Mesenchymal stem cell (in vitro differentiated cells and primary cell): ENCODE results near the gene MRPS2.

Experiments used
- DNase-seq: peaks from one replicate; pipeline ENCODE4 v3.0.0-alpha.2; 2013
- H2AFZ ChIP-seq: one replicate; pipeline ENCODE4 v1.6.1; 2013; ENCODE audit warnings: low read depth, mild to moderate bottlenecking, control low read depth, inconsistent platforms, low read length, moderate library complexity
- H2AK5ac ChIP-seq: 2 replicates; pipeline ENCODE4 v1.6.1; 2013; ENCODE audit warnings: low read length, moderate library complexity, mild to moderate bottlenecking, inconsistent platforms; ENCODE audit not compliant: severe bottlenecking
- H2BK120ac ChIP-seq: one replicate; pipeline ENCODE4 v1.6.1; 2013; ENCODE audit warnings: low read depth, mild to moderate bottlenecking, inconsistent platforms, low read length, moderate library complexity
- H2BK12ac ChIP-seq, 2 experiments: one replicate each; pipeline ENCODE4 v1.6.1; 2013; ENCODE audit warnings: inconsistent platforms in 2 of 2, low read length in 2 of 2, mild to moderate bottlenecking in 2 of 2, moderate library complexity in 2 of 2, control low read depth in 1 of 2
- H2BK15ac ChIP-seq: one replicate; pipeline ENCODE4 v1.6.1; 2013; ENCODE audit warnings: mild to moderate bottlenecking, low read depth, inconsistent platforms; ENCODE audit not compliant: poor library complexity, severe bottlenecking
- H2BK5ac ChIP-seq: 2 replicates; pipeline ENCODE4 v1.6.1; 2013; ENCODE audit warnings: low read depth, mild to moderate bottlenecking, low read length, control low read depth, inconsistent platforms; ENCODE audit not compliant: poor library complexity, severe bottlenecking
- H3K14ac ChIP-seq, 2 experiments: one replicate each; pipeline ENCODE4 v1.6.1; 2013; ENCODE audit warnings: inconsistent platforms in 2 of 2, low read length in 2 of 2, control low read depth in 1 of 2, mild to moderate bottlenecking in 1 of 2, moderate library complexity in 1 of 2
- H3K18ac ChIP-seq, 2 experiments: one replicate each; pipeline ENCODE4 v1.6.1; 2013; ENCODE audit warnings: inconsistent platforms in 2 of 2, low read length in 2 of 2, control low read depth in 1 of 2, low read depth in 1 of 2, mild to moderate bottlenecking in 1 of 2
- H3K23ac ChIP-seq, 2 experiments: one replicate each; pipeline ENCODE4 v1.6.1; 2013; ENCODE audit warnings: inconsistent platforms in 2 of 2, low read length in 2 of 2, mild to moderate bottlenecking in 2 of 2, moderate library complexity in 2 of 2, control low read depth in 1 of 2
- H3K27ac ChIP-seq: 2 replicates; pipeline ENCODE4 v1.5.1; 2013; ENCODE audit warnings: mild to moderate bottlenecking, moderate library complexity, low read length, control low read depth, inconsistent platforms; ENCODE audit not compliant: poor library complexity, severe bottlenecking
- H3K27me3 ChIP-seq, 2 experiments: 2 replicates each; pipeline versions ENCODE4 v1.6.1 to v1.7.0; 2013; ENCODE audit warnings: low read length in 2 of 2, mild to moderate bottlenecking in 2 of 2, moderate library complexity in 2 of 2, control low read depth in 1 of 2, inconsistent platforms in 1 of 2; ENCODE audit not compliant: control insufficient read depth in 1 of 2, insufficient read depth in 1 of 2
- H3K36me3 ChIP-seq, 2 experiments: 2 replicates each; pipeline versions ENCODE4 v1.6.1 to v1.7.0; 2013; ENCODE audit warnings: low read length in 2 of 2, control low read depth in 1 of 2, inconsistent platforms in 1 of 2, low read depth in 1 of 2, mild to moderate bottlenecking in 1 of 2; ENCODE audit not compliant: insufficient read depth in 2 of 2, control insufficient read depth in 1 of 2
- H3K4ac ChIP-seq, 2 experiments: one replicate each; pipeline ENCODE4 v1.6.1; 2013; ENCODE audit warnings: inconsistent platforms in 2 of 2, low read length in 2 of 2, mild to moderate bottlenecking in 2 of 2, moderate library complexity in 2 of 2, control low read depth in 1 of 2, low read depth in 1 of 2
- H3K4me1 ChIP-seq: 2 replicates; pipeline ENCODE4 v1.6.1; 2013; ENCODE audit warnings: low read depth, low read length, control low read depth; ENCODE audit not compliant: control insufficient read depth, insufficient read depth
- H3K4me2 ChIP-seq: 2 replicates; pipeline ENCODE4 v1.6.1; 2013; ENCODE audit warnings: low read length, mild to moderate bottlenecking, inconsistent platforms; ENCODE audit not compliant: poor library complexity, severe bottlenecking
- H3K4me3 ChIP-seq, 2 experiments: 2 replicates each; pipeline versions ENCODE4 v1.5.1 to v1.7.0; 2013; ENCODE audit warnings: low read length in 2 of 2, mild to moderate bottlenecking in 2 of 2, control low read depth in 1 of 2, low read depth in 1 of 2; ENCODE audit not compliant: insufficient read depth in 1 of 2
- H3K79me1 ChIP-seq: replicated peaks from 2 replicates; pipeline ENCODE4 v1.6.1; 2013; ENCODE audit warnings: mild to moderate bottlenecking, control low read depth, low read length, inconsistent platforms; ENCODE audit not compliant: poor library complexity, severe bottlenecking
- H3K9ac ChIP-seq: 2 replicates; pipeline ENCODE4 v1.7.0; 2013; ENCODE audit warnings: mild to moderate bottlenecking, low read length, moderate library complexity
- H3K9me3 ChIP-seq: 2 replicates; pipeline ENCODE4 v1.7.0; 2013; ENCODE audit warnings: mild to moderate bottlenecking, low read length; ENCODE audit not compliant: control insufficient read depth
- H4K8ac ChIP-seq: one replicate; pipeline ENCODE4 v1.6.1; 2013; ENCODE audit warnings: inconsistent platforms, mild to moderate bottlenecking, low read length, moderate library complexity
- H4K91ac ChIP-seq: one replicate; pipeline ENCODE4 v1.6.1; 2013; ENCODE audit warnings: mild to moderate bottlenecking, low read length, inconsistent platforms
- WGBS: methylation state at CpG from one replicate; pipeline ENCODE4 v1.1.7; 2013; ENCODE audit warnings: mixed read lengths; 5-methylcytosine and 5-hydroxymethylcytosine counted together

Gene MRPS2

GRCh38 chr9:135491764-135492163, 8.7 kb upstream of the MRPS2 start:
- Histone ChIP-seq H3K9me3 (no peaks in the 10 kb centered on the region), H2AK5ac (no peak overlapping the region), H3K9ac (no peak overlapping the region), H3K4me3 (no peak overlapping the region), H3K4me2 (no peak overlapping the region), H3K27ac (no peak overlapping the region), H3K4me1 (peaks cover 5% of the 10 kb centered on the region), H3K27me3 (no peaks in the 10 kb centered on the region), H4K8ac (no peak overlapping the region), H3K23ac (no peak overlapping the region), H2AFZ (no peak overlapping the region), H4K91ac (no peak overlapping the region), H3K18ac (no peak overlapping the region), H3K14ac (no peak overlapping the region), H3K79me1 (peaks cover 4% of the 10 kb centered on the region), H2BK15ac (no peak overlapping the region), H3K4ac (no peak overlapping the region), H2BK12ac (no peak overlapping the region), H3K36me3 (peaks cover 11 to 33% of the 10 kb centered on the region in 2 experiments), H2BK5ac (no peak overlapping the region), H2BK120ac (no peak overlapping the region)
- 94% methylated on average over 2 of the region's 4 CpGs for WGBS
- DNase-seq: no peak

- Histone ChIP-seq H3K79me1 (peaks cover 2% of the 10 kb centered on the region), H3K27ac (no peak overlapping the region), H4K91ac (no peak overlapping the region), H3K18ac (no peak overlapping the region), H3K4ac (no peak overlapping the region), H2BK120ac (no peak overlapping the region), H2BK5ac (no peak overlapping the region), H4K8ac (no peak overlapping the region), H3K9me3 (no peaks in the 10 kb centered on the region), H3K9ac (no peak overlapping the region), H3K36me3 (peaks cover 7 to 19% of the 10 kb centered on the region in 2 experiments), H3K14ac (no peak overlapping the region), H3K23ac (no peak overlapping the region), H2BK12ac (no peak overlapping the region), H2BK15ac (no peak overlapping the region), H3K4me1 (peaks cover 5% of the 10 kb centered on the region), H3K4me3 (no peak overlapping the region), H3K27me3 (no peaks in the 10 kb centered on the region), H2AK5ac (no peak overlapping the region), H2AFZ (no peak overlapping the region), H3K4me2 (no peak overlapping the region)
- WGBS: 94% methylated on average over 24 of the region's 27 CpGs
- DNase-seq: no peak
Measured at GRCh38 chr9:135492886-135493669, 7.4 kb upstream of the MRPS2 start.

- no peak overlapping the region for H2BK120ac ChIP-seq
- peaks cover 0 to 8% of the 10 kb centered on the region in 2 experiments for H3K36me3 ChIP-seq
- no peak overlapping the region for H2BK15ac ChIP-seq
- no peak overlapping the region for H3K27ac ChIP-seq
- H3K4me1 ChIP-seq: peaks cover 14% of the 10 kb centered on the region
- H3K9me3 ChIP-seq: no peaks in the 10 kb centered on the region
- no peak overlapping the region for H4K8ac ChIP-seq
- H3K14ac ChIP-seq: no peak overlapping the region
- H2AK5ac ChIP-seq: no peak overlapping the region
- no peak overlapping the region for H3K23ac ChIP-seq
- no peak overlapping the region for H3K9ac ChIP-seq
- H4K91ac ChIP-seq: no peak overlapping the region
- H3K4me3 ChIP-seq: no peak overlapping the region
- no peak overlapping the region for H2BK12ac ChIP-seq
- H2AFZ ChIP-seq: no peak overlapping the region
- no peaks in the 10 kb centered on the region for H3K79me1 ChIP-seq
- 93% methylated on average over 29 of the region's 30 CpGs for WGBS
- H3K27me3 ChIP-seq: no peaks in the 10 kb centered on the region
- no peak overlapping the region for H3K4ac ChIP-seq
- no peak overlapping the region for H3K4me2 ChIP-seq
- H2BK5ac ChIP-seq: no peak overlapping the region
- H3K18ac ChIP-seq: no peak overlapping the region
- no peak for DNase-seq
Measured at GRCh38 chr9:135494791-135495559, 5.5 kb upstream of the MRPS2 start.

- Histone ChIP-seq H3K4me2 (no peak overlapping the region), H2AFZ (no peak overlapping the region), H3K23ac (no peak overlapping the region), H3K9me3 (no peaks in the 10 kb centered on the region), H3K4me1 (peaks cover 25% of the 10 kb centered on the region), H3K27me3 (no peaks in the 10 kb centered on the region), H3K4ac (no peak overlapping the region), H4K8ac (no peak overlapping the region), H3K36me3 (peaks cover 12 to 21% of the 10 kb centered on the region in 2 experiments), H3K9ac (no peak overlapping the region), H3K79me1 (peaks cover 19% of the 10 kb centered on the region), H2BK120ac (no peak overlapping the region), H3K14ac (no peak overlapping the region), H4K91ac (no peak overlapping the region), H3K27ac (no peak overlapping the region), H2BK5ac (no peak overlapping the region), H3K4me3 (no peak overlapping the region), H2BK15ac (no peak overlapping the region), H2BK12ac (no peak overlapping the region), H3K18ac (no peak overlapping the region), H2AK5ac (no peak overlapping the region)
- no peak for DNase-seq
- 93% methylated on average over 15 of the region's 15 CpGs for WGBS
Measured at GRCh38 chr9:135498381-135499126, 1.9 kb upstream of the MRPS2 start.
